ENCODE results near the gene SGMS2. TPM values are rescaled to one million over a fixed set of nuclear protein-coding genes. Genes with fewer than 3 reads are reported as not detected.
A peak's percentile ranks its signal among the peaks of the same experiment; 100 is the strongest.

SGMS2 gene
- total and polyA plus RNA-seq, 12 donors, result 2.3 to 36.9 (median 25.2) TPM

- no peaks in the 10 kb centered on the region for H3K9me3 ChIP-seq
- 68 to 72% methylated on average over 1 of the region's 1 CpG for WGBS, 2 donors
- DNase-seq (no peak), ATAC-seq (peak in 1 of 8 donors; percentile 55)
- no peak for TF ChIP-seq CTCF (IDR thresholded peaks at IDR 0.05)
- intact Hi-C loops (cut with DNase I), result no loop called here
- H3K27ac ChIP-seq, result no peak overlapping the region
- H3K4me1 ChIP-seq, result peaks cover 0 to 10% (median 0%) of the 10 kb centered on the region in 9 donors
- no peak overlapping the region for H3K4me3 ChIP-seq
- peaks cover 0 to 5% (median 0%) of the 10 kb centered on the region in 7 donors for H3K27me3 ChIP-seq
- no peaks in the 10 kb centered on the region for H3K36me3 ChIP-seq
Observed at GRCh38 chr4:107800706-107801105, 24.0 kb upstream of the SGMS2 start.

GRCh38 chr4:107801766-107802211 is 22.9 kb upstream of the SGMS2 start:
- Histone ChIP-seq H3K4me1 (peaks cover 0 to 10% (median 0%) of the 10 kb centered on the region in 9 donors), H3K27me3 (peaks cover 0 to 4% (median 0%) of the 10 kb centered on the region in 7 donors), H3K9me3 (no peaks in the 10 kb centered on the region), H3K27ac (no peak overlapping the region), H3K36me3 (no peaks in the 10 kb centered on the region), H3K4me3 (no peak overlapping the region)
- no peak for ATAC-seq
- no peak for DNase-seq
- intact Hi-C loops (cut with DNase I), result no loop called here
- TF ChIP-seq CTCF (IDR thresholded peaks at IDR 0.05), result no peak
- WGBS, 2 donors, result 57 to 81% methylated on average over 1 of the region's 1 CpG

GRCh38 chr4:107804956-107805355 is 19.8 kb upstream of the SGMS2 start:
- Histone ChIP-seq H3K9me3 (no peaks in the 10 kb centered on the region), H3K4me1 (peaks cover 0 to 6% (median 0%) of the 10 kb centered on the region in 9 donors), H3K27me3 (no peaks in the 10 kb centered on the region), H3K27ac (no peak overlapping the region), H3K36me3 (no peaks in the 10 kb centered on the region), H3K4me3 (no peak overlapping the region)
- intact Hi-C loops (cut with DNase I), result no loop called here
- TF ChIP-seq CTCF (IDR thresholded peaks at IDR 0.05), result no peak
- DNase-seq (no peak), ATAC-seq (no peak)
- 76 to 78% methylated on average over 3 of the region's 3 CpGs for WGBS, 2 donors

- TF ChIP-seq CTCF (IDR thresholded peaks at IDR 0.05), result no peak
- WGBS, 2 donors, result 55 to 60% methylated on average over 2 of the region's 2 CpGs
- Histone ChIP-seq H3K36me3 (no peaks in the 10 kb centered on the region), H3K9me3 (no peaks in the 10 kb centered on the region), H3K27ac (no peak overlapping the region), H3K4me3 (no peak overlapping the region), H3K27me3 (no peaks in the 10 kb centered on the region), H3K4me1 (peaks cover 0 to 5% (median 0%) of the 10 kb centered on the region in 9 donors)
- intact Hi-C loops (cut with DNase I), result no loop called here
- DNase-seq (no peak), ATAC-seq (no peak)
Observed at GRCh38 chr4:107806196-107806595, 18.5 kb upstream of the SGMS2 start.

All from heart right ventricle (tissue), 16 donors.